Measurements from ENCODE around the gene CAMTA1.

GRCh38 chr1:7298145-7298544 lies 512.9 kb downstream of the CAMTA1 start:
- TF ChIP-seq ZNF292 (tag by site-specific recombination; IDR thresholded peaks at IDR 0.05; ENCODE audit: borderline replicate concordance, low read depth): no peak
- TF ChIP-seq CTCF (tag by site-specific recombination; IDR thresholded peaks at IDR 0.05): no peak
- TF ChIP-seq ZSCAN4 (tag by site-specific recombination; IDR thresholded peaks at IDR 0.05): no peak

Measured in HEK293 (cell line).